ENCODE data around the gene CD48.

The CD48 gene, protein sequence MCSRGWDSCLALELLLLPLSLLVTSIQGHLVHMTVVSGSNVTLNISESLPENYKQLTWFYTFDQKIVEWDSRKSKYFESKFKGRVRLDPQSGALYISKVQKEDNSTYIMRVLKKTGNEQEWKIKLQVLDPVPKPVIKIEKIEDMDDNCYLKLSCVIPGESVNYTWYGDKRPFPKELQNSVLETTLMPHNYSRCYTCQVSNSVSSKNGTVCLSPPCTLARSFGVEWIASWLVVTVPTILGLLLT

GRCh38 chr1:160711602-160712311, at the start of gene CD48:
Gene CD48 (minus strand): TSS chr1:160711822. CDS start chr1:160711763, 59 bp downstream.
- in situ Hi-C loops (cut with HindIII; ENCODE audit: low sequenced_read_pairs): no loop called here

DNA sequence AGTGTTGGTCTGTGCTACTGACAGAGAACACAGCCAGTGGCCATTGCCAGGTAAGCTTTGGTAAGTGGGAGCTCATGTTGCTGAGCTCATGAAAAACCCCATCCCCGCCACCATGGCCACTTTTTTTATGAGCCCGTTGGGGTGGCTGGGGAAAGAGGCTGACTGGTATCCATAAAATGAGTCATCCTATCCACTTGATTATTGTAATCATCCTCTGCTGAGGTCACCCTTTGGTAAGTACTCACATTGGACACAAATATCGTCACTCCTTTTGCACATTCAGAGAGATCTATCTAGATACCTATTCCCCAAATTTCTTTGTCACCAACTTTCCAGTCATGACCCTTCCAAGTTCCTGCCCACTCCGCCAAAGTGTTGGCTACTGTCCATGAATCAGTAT, 49.4 kb upstream of the CD48 start:
- in situ Hi-C loops (cut with HindIII; ENCODE audit: low sequenced_read_pairs): no loop called here

GRCh38 chr1:160759740-160760139, 48.1 kb upstream of the CD48 start:
- in situ Hi-C loops (cut with HindIII; ENCODE audit: low sequenced_read_pairs): no loop called here

GRCh38 chr1:160758521-160758920, 46.9 kb upstream of the CD48 start:
- in situ Hi-C loops (cut with HindIII; ENCODE audit: low sequenced_read_pairs): no loop called here

- in situ Hi-C loops (cut with HindIII; ENCODE audit: low sequenced_read_pairs): no loop called here
These were observed 45.2 kb upstream of the CD48 start for GRCh38 chr1:160756849-160757201.

DNA sequence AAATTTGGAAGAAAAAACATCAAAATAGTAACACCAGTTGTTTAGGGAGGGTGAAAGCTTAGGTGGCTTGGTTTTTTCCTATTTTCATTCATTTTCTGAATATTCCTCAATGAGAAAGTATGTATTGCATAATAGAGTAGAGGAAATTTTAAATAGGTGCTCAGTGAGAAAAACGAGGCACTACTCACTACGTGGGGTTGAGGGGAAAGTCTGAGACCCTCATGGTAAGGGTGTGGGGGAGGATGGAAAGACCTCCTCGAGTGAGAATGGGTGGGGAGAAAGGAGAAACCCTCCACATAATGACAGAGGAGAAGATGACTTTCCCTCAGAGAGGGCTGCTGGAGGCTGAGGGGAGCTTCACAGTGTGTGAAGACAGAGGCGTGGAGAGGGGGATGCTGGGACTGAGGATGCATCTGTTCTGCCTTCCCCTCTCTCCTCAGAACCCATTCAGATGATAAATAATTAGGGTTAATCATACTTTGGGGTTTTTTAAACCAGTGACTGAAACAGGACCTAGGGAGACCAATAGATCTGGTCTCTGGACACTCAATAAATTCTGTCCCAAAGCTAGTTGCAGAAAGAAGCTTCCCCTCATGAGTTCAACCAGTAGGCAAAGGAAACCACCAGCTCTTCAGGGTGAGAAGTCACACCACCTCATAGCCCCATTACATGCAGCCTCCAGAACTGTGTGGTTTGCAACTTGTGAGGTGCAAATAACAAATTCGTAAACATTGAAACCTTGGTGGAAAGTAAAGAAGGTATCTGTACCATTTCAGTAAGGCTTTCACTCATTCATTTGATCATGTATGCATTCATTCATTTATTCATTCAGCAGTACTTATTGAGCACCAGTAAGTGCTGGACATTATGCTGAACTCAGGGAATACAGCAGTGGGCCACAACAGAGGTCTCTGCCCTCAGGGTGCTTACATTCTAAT, 44.6 kb upstream of the CD48 start:
- in situ Hi-C loops (cut with HindIII; ENCODE audit: low sequenced_read_pairs): no loop called here

DNA sequence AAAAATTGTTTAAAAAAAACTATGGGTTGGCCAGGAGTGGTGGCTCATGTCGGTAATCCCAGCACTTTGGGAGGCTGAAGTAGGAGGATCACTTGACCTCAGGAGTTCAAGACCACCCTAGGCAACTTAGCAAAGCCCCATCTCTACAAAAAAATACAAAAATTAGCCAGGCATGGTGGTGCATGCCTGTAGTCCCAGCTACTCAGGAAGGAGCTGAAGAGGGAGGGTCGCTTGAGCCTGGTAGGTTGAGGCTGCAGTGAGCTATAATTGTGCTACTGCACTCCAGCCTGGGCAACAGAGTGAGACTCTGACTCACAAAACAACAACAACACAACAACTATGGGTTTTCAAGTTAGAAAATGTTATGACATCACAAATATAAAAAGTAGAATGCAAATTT, 43.8 kb upstream of the CD48 start:
- in situ Hi-C loops (cut with HindIII; ENCODE audit: low sequenced_read_pairs): no loop called here

GRCh38 chr1:160753594-160753993, 42.0 kb upstream of the CD48 start:
- in situ Hi-C loops (cut with HindIII; ENCODE audit: low sequenced_read_pairs): no loop called here

DNA sequence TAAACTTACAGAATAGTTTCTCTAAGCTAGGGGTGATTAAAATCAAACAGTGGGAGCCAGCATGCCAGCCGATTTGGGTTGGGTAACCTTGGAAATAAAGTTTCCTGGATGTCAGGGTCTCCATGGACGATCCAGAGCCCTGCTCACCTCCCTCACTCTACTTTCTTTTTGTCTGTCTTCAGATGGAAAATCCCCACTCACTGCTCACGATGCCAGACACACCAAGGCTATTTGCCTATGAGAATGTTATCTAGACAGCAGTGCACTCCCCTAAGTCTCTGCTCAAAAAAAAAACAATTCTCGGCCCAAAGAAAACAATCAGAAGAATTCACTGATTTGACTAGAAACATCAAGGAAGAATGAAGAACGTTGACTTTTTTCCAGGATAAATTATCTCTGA, 41.3 kb upstream of the CD48 start:
- in situ Hi-C loops (cut with HindIII; ENCODE audit: low sequenced_read_pairs): no loop called here

DNA sequence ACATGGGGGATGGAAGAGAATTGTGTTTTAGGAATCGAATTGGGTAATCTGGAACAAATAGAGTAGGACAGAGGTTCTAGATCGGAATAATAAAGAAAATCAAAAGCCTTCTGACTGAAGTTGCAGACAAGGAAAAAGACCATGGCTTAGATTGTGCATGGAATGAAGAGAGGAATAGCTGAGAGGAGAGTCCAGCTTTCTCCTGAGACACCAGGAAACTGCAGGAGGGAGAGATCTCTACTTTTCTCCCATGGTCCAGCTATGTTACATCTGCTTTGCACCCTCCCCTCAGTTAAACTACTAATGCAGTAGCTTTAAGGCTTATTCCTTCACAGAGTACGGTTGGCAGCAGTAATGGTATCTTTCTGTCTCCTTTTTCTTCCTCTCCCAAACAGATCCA, 40.8 kb upstream of the CD48 start:
- in situ Hi-C loops (cut with HindIII; ENCODE audit: low sequenced_read_pairs): no loop called here

DNA sequence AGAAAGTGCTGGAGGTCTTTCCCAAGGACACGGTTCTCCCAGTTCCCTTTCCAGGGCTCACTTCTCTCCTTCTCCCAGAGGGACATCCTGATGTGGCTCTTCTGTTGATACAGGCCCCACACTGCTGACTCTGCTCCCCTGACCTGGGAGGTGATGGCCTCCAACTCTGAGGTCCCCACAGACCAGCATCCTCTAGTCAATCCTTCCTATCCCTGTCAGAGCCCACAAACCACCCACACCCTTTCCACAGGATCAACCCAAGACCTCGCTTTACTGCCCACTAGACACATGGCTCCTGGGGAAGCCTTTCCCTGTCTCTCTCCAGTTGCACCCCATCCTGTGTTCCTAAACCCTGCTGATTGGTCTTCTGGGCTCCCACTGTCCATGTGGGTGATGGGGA, 39.0 kb upstream of the CD48 start:
- in situ Hi-C loops (cut with HindIII; ENCODE audit: low sequenced_read_pairs): no loop called here

GRCh38 chr1:160748878-160749269, 37.3 kb upstream of the CD48 start:
- in situ Hi-C loops (cut with HindIII; ENCODE audit: low sequenced_read_pairs): no loop called here

DNA sequence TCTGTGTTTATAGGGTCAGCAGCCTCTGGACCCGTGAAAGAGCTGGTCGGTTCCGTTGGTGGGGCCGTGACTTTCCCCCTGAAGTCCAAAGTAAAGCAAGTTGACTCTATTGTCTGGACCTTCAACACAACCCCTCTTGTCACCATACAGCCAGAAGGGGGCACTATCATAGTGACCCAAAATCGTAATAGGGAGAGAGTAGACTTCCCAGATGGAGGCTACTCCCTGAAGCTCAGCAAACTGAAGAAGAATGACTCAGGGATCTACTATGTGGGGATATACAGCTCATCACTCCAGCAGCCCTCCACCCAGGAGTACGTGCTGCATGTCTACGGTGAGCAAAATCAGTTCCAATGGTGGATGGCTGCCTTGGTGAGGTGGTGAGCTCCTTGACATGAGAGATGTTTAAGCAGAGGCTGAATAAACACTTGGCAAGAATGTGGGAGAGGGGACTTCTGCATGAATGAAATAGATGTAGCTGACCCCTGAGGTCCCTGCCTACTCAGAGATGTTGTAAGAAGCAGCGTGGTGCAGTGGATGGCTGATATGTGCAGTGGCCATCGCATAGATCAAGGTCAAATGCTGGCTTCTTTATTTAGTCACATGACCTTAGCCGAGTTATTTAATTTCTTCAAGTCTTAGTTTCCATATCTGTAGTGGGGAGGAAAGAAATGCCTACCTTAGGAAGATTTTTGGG, 36.7 kb upstream of the CD48 start:
- in situ Hi-C loops (cut with HindIII; ENCODE audit: low sequenced_read_pairs): no loop called here

DNA sequence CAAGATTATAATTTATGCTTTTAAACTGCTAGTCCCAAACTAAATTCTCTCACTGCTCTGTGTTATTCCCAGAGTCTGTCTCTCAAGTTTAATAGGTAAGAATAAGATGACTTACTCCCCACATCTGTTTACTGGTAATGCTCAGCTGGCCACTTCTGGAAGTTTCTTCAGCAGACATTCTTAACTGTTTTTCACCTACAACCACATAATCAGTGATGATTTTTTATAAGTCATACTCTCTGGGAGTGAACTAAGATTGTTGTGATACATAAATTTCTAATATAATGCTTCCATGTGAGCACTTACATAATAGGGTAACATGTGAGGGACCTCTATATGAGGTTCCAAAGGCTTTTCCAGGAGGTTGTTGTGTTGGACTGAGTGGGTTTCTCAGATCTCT, 36.1 kb upstream of the CD48 start:
- in situ Hi-C loops (cut with HindIII; ENCODE audit: low sequenced_read_pairs): no loop called here

DNA sequence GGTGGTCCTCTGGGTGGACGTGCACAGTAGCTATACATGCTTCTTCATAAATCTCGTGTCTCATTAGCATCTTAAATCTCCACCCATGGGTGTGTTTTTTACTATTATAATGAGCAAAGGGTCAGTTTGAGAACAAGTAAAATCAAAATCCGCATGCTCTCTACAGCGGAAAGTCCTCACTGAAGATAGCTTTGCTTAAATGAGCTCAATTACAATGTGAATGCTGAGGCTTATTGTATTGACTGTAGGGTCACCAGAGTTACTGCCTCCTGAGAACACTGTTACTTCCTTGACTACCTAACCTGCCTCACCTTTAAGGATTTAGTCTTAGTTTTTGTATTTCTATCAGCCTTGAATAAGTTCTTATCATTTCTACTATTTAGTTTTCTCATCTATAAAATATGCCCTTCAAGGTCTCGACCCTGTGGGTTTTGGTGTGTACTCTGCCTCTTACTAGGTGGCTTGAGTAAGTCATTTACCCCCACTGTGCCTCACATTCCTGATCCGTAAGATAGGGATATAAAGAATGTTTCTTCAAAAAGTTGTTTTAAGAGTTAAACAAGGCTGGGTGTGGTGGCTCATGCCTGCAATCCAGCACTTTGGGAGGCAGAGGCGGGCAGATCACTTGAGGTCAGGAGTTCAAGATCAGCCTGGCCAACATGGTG, 35.3 kb upstream of the CD48 start:
- in situ Hi-C loops (cut with HindIII; ENCODE audit: low sequenced_read_pairs): no loop called here

GRCh38 chr1:160745551-160745950, 33.9 kb upstream of the CD48 start:
- in situ Hi-C loops (cut with HindIII; ENCODE audit: low sequenced_read_pairs): no loop called here

DNA sequence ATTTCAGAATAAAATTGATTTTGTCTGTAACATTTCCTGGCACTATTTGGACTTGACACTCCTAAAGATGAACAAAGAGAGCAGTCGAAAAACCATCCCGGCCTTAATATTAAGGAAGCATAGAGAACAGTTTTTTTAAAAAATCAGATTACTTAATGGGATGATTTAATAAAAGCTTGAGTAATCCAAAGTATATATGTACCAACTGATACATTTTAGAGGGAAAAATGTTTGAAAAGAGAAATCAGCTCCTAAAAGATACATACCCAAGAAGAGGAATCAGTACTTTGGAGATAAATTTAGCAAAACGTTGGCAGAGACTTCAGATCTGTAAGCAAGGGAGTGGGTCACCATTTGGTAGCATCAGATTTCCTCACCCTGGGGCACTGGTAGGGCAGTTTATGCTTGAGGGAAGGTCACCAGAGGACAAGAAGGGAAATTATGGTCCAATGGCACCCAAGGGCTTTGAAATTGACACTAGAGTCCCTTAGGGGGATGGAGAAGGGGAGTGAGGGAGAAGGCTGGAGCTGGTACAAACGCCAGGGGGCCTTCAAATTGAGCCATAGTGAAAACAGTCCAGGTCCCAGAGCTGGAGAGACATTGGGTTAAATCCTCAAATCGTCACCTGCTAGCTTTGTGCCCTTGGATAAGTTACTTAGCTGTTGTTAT, 33.4 kb upstream of the CD48 start:
- in situ Hi-C loops (cut with HindIII; ENCODE audit: low sequenced_read_pairs): no loop called here

- in situ Hi-C loops (cut with HindIII; ENCODE audit: low sequenced_read_pairs): no loop called here
These were observed 32.7 kb upstream of the CD48 start for GRCh38 chr1:160744199-160744851.

DNA sequence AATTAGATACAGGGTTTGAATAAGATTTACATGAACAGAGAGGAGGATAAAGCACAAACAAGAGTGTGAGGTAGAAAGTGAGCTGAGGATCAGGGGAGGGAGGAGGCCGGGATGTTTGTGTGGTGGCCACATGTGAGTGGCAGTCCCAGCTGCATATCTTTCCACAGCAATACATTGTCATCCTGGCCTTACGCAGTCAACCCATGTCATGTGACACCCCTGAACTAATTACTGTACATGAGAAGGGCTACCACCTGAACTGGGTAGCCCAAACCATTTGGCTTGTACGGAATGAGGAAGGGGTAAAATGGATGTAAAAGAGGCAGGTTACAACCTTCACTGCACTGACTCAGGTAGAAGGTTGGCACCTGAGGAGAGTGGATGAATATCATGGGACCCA, 31.6 kb upstream of the CD48 start:
- in situ Hi-C loops (cut with HindIII; ENCODE audit: low sequenced_read_pairs): no loop called here
